GM21447 (cell line): ENCODE measurements around the gene MRPS25.
"Not testable (repeated sequence)": the region's sequence is repeated elsewhere in the genome, so short reads cannot be mapped to it uniquely, and the experiment has no call there.

Experiments
- ATAC-seq: cut with Tn5 transposase; IDR thresholded peaks from one replicate; pipeline ENCODE4 v1.9.1; 2021; ENCODE audit not compliant: unreplicated experiment

Gene MRPS25

DNA sequence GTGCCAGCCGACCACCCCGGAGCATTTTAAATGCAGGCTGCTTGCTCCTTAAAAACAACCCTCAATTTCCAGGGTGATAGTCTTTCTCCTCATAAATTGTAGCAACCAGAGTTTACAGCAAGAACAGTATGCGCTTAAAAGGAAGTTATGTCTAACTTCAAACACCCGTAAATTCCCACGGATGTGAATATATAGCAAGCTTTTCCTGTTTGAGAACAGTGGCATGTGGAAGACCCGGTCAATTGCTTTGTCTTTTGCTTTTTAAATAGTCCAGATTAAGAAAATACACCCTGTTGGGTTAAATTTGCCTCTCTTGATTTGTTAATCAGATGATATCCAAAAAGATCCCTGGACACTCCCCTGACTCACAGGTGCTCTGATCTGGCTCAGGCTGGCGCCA, 20.8 kb downstream of the MRPS25 start:
- no peak for ATAC-seq

DNA sequence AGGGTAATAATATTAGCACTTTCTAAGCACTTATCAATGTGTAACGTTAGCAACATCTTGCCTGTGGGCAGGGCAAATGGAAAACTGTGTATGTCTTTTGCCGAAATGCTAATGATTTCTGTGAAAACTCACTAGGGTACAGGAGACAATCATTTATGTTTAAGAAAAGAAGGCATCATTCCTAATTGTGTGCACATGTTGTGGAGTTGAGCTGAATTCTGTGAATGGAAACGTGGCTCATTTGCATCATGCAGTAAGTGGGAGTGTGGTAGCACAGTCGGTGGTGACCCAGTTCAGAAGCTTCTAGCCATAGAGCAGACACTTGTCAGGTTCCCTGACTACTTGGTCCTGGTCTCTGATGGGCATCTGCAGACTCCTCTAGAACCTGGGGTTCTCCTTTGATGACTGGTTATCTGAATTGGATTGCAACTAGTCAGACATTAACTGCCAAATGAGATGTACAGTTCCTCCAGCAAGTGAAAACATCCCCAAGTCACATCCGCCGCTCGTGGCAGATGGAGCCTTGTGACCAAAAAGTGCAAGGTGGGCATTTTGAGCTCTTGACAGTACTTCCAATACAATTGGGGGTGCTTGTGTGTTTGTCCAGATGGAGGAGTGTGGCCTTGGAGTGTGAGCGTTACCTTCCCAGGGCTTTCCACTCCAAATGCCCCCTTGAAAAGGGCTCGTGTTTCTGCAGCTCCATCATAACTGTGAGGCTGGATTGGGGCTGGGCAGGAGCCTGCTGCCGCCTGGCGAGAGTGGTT, 21.5 kb downstream of the MRPS25 start:
- no peak for ATAC-seq

DNA sequence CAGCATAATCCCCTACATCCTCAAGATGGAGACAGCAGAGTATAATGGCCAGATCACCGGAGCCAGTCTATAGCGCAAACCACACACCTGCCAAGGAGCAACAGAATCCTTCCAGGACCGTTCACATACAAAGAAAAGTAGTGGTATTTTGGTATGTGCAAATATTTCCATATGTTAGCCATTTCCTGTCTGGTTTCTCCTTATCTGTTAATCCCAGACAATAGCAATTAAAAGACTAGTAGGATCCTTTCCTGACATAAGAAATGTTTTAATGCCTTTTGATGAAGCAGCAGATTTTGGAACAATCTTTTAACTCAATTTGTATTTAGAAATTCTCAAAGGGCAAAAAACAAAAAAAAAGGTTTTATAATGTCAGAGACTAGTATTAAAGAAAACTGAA, 22.2 kb downstream of the MRPS25 start:
- ATAC-seq, result no peak

DNA sequence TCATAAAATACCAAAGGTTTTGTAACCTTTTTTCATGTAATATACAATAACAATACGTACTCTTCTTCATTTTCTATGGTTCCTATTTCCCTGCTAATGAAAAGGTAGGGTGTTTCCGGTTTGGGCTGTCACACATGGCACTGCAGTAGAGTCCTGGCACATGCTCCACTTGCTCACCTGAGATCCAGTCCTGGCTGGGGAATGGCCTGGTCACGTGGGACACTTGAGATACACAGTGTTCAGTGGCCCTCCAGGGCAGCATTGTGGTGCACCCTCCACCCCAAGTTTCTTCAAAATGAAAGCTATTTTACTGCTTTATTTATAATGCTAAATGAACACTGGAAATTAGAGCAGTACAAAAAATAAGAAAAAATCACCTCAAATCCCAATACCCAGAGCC, 23.2 kb downstream of the MRPS25 start:
- ATAC-seq, result no peak

DNA sequence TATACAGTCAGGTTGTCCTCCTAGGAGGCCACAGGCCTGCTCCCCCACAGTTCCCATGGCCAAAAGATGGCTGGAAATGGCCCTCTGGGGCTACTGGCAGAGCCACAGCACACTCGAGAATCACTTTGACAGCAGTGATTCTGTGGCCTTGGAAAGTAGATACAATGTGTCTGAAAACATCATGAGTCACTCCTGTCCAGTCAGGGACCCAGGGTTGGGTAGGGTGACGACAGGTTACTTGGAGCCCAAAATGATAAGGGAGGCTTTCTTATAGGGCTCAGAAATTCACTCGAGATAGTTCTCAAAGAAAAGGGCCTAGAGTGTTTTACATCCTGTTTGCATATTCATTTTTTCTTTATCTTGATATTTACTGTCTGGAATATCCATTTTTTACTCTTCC, 24.3 kb downstream of the MRPS25 start:
- ATAC-seq, result no peak

DNA sequence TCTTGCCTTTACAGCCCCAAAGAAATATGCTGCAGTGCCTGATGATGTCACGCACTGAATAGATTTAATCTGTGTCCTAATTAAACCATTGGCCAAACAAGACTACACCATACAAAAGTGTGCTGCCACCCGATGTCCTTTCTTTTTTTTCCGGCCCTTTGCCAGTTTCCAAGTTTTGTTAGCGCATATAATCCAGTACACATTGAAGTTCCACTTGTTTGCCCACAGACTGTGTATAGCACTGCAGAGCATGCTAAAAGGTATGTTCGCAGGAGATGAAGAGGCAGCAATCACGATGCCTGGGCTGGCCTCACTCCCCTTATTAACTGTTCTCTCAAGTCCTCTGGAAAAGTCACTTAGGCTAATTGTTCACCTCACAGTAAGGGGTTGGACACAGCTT, 26.8 kb downstream of the MRPS25 start:
- no peak for ATAC-seq

DNA sequence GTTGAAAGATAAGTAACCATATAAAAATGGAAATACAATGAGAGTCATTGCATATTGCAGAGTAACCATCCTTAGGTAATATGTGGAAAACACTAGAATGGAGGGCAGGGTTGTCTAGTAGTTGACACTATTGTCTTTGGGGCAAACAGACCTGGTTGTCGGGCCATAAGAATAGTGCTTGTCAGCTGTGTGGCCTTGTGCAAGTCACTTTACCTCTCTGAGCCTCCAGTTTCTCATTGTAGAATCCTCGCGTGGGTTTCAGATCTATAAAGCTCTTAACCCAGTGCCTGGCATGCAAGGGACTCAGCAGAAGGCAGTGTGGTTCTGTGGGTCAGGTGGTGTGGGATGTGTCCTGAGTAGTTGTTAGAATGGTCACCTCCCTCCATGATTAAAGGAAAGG, 32.0 kb downstream of the MRPS25 start:
- ATAC-seq, result no peak

DNA sequence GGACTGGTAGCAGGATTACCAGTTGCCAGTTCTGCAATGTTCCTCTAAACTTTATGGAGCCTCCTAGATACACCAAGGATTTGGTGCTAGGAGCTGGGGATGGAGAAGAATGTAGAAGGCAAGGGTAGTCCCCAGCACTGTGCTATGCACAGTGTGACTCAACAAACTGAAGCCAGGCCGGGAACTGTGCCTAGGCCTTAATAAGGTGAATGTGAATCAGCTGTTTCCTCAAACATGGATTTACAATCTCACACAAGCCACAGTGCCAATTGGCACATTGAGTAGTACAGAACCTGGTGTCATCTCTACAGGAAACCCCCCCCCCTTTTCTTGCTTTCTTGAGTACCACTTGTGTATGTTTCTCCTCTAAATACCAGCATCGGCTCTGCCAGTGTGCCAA, 32.5 kb downstream of the MRPS25 start:
- ATAC-seq, result no peak

DNA sequence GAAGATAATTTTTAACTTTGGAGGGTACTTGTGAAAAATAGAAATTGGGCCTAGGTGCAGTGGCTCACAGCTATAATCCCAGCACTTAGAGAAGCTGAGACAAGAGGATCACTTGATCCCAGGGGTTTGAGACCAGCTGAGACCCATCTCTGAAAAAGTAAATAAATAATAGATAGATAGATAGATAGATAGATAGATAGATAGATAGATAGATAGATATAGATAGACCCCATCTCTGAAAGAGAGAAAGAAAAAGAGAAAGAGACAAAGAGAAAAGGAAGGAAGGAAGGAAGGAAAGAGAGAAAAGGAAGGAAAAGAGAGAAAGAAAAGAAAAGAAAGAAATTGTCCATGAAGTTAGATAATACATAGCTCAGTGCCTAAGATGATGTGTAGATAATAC, 35.5 kb downstream of the MRPS25 start:
- no peak for ATAC-seq

DNA sequence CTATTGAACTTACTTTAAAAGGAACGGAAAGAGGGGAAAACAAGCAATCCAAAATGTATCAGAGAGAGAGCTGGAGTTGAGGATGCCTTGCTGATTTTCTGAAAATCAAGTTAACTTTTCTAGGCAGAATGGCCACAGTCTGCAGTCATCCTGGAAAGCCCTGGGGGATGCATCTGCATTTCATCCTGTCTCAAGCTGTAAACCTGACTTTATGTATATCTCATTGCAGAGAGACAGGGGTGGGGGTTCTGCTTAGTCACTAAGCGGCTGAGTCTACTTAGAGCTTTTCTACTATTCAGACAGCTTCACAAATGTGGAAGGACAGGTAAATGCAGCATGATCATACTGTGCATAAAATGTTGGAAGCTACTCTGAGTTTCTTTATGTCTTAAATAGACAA, 41.4 kb downstream of the MRPS25 start:
- ATAC-seq, result no peak

DNA sequence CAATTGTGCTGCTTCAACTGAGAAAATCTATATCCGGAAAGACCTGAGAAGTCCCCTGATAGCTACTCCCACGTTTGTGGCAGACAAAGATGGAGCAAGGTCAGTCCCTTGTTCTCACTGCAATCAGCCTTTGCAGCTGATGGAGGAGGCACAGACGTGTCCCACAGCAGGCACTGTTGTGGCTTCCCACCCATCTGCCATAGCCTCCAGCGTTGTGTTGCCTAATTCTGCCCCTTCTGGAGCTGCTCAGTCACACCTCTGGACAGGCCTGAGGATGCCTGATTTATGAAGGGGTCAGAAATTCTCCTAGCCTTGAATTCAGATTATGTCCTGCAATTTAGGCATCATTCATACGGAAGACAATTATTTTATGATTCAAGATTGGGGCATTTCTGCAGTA, 41.9 kb downstream of the MRPS25 start:
- ATAC-seq, result no peak

DNA sequence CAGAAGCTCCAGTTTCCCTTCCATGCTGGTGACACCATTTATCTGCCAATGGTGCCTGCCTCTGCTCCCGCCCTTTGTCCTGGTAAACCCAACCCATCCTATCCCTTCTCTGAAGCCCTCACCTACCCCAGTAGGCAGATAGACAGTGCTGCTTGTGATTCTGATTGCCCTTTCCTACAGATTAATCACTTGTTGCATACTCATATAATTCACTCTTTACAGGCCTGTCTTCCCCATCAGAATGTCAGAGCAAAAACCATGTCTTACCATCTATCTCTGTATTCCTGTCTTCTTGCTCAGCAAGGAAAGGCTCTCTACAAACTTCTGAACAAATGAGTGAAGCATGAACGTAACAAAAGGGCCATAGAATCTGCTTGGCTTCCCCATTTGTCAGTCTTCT, 47.9 kb downstream of the MRPS25 start:
- no peak for ATAC-seq

DNA sequence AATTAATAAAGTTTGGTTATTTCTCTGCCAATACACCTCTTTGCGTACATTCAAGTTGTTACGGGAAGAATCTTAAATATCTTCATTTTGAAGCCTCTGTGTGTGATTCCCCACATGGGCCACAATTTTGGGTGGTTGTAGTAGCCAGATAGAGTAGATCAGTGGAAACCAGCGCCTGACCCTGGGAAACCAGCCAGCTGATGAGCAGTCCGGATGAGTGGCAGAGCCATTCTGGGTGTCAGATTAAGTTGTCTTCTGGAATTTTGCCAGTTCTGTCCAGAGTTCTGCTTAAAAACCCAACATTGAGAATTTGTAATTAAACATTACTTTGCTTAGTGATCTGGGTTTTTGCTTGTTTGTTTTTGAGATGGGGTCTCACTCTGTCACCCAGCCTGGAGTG, 49.7 kb downstream of the MRPS25 start:
- ATAC-seq, result no peak

DNA sequence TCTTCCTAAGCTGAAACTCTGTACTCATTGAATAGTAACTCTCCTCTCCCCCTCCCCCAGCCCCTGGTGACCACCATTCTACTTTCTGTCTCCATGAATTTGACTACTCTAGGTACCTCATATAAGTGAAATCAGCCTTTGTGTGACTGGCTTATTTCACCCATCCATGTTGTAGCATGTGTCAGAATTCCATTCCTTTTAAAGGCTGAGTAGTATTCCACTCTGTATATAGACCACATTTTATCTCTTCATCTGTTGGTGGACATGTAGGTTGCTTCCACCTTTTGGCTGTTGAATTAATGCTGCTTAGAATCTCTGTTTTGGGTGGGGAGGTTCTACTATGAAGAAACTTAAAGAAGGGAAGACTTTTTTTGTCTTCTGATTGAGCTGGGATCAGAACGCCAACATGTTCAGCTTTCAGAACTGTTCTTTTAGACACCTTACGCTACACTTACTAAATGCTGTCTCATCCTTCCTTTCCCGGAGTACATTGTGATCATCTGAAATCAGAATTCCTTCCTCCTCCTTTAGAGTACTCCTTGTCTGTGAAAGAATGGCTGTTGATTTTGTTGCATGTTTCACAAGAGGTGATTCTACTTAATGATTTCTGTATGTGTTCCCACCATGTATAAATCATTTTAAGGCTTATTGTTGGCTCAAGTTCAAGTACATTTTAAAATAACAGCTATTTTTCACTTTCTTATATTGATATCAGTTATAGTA, 50.3 kb downstream of the MRPS25 start:
- no peak for ATAC-seq

DNA sequence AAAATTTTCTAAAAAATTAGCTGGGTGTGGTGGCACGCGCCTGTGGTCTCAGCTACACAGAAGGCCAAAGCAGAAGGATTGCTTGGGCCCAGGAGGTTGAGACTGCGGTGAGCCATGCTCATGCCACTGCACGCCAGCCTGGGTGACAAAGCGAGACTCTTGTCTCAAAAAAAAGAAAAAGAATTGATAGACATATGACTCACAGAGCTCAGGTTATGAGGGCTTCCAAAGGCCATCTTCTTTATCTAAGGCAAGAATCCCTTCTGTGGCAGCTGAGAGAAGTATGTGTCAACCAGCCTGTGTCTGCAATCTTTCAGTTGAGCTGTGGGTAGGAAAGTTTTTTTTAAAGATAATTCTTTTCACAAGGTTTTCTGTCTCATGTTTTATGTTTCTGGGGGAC, 53.9 kb downstream of the MRPS25 start:
- no peak for ATAC-seq

DNA sequence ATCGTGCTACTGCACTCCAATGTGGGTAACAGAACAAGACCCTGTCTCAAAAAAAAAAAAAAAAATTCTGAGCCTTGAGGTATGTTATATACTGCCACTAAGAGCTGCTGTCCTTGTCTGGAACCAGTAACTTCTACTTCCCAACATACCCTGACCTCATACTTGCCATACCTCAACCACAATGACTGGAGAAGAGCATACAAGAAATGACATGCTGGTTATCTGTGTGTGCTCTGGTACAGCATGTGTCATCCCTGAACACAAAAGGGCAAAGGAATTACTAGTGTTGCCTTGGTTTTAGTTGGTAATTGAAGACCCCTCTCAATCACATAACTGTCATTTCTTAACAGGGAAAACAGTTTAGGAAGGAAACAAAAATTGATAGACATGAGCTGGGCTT, 54.5 kb downstream of the MRPS25 start:
- no peak for ATAC-seq

DNA sequence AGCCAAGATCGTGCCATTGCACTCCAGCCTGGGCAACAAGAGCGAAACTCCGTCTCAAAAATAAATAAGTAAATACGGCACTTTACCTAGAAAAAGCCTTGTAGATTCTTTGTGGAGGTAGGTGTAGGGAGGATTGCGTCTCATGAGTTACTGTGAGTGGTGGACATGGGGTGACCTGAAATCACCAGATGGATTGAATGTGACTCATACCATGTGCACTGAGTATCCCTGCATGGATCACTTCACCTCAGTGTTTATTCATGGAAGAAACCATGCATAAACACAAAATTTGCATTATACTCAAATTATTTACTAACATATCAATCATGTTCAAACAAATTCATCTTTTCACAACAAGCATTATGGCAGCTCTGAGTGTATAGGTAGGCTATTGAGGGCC, 55.9 kb downstream of the MRPS25 start:
- ATAC-seq, result no peak

DNA sequence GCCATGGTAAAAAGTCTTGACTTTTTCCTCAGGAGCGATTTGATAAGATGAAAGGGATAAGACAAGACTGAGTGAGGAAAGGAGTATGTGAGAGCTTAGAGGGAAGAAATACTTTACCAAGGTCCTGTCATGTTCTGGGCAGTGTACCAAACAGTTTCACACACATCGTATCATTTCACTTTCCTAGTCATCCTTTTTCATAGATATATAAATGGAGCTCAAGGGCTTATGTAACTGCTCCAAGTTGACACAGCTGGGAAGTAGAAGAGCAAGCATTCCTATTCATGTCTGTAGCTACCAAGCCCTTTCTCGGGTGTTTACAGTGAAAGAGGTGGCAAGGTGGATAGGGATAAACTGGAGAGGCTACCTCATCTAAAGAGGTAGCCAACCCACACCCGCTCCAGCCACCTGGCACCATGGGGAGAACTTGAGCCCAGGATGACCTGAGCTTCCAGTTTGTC, 57.4 kb downstream of the MRPS25 start:
- no peak for ATAC-seq

DNA sequence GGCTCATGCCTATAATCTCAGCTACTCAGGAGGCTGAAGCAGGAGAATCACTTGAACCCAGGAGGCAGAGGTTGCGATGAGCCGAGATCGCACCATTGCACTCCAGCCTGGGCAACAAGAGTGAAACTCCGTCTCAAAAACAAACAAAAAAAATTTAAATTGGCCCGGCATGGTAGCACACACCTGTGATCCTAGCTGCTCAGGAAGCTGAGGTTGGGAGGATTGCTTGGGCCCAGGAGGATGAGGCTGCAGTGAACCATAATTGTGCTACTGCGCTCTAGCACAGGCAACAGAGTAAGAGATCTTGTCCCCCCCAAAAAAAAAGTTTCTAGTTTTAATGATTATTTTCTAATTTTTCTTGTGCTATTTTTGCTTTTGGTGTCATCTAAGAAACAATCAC, 65.9 kb downstream of the MRPS25 start:
- not testable (repeated sequence) for ATAC-seq
